GM21390 (cell line): ENCODE results near the gene TUT7.
"Not testable (repeated sequence)": the region's sequence is repeated elsewhere in the genome, so short reads cannot be mapped to it uniquely, and the experiment has no call there.

Experiments
- ATAC-seq: cut with Tn5 transposase; IDR thresholded peaks from one replicate; pipeline ENCODE4 v1.9.1; 2021; ENCODE audit not compliant: unreplicated experiment

TUT7 gene

GRCh38 chr9:86304236-86304730 is 49.9 kb downstream of the TUT7 start:
- no peak for ATAC-seq

GRCh38 chr9:86303316-86303975 is 50.8 kb downstream of the TUT7 start:
- no peak for ATAC-seq

GRCh38 chr9:86301686-86302085 is 52.5 kb downstream of the TUT7 start:
- no peak for ATAC-seq

GRCh38 chr9:86300701-86301100 is 53.5 kb downstream of the TUT7 start:
- ATAC-seq: no peak

- no peak for ATAC-seq
Observed at GRCh38 chr9:86298873-86299272, 55.3 kb downstream of the TUT7 start.

GRCh38 chr9:86290341-86290740 is 63.9 kb downstream of the TUT7 start:
- ATAC-seq: not testable (repeated sequence)

- ATAC-seq: no peak
Observed at GRCh38 chr9:86288499-86289198, 65.6 kb downstream of the TUT7 start.

GRCh38 chr9:86287013-86287412 is 67.2 kb downstream of the TUT7 start:
- no peak for ATAC-seq

GRCh38 chr9:86286278-86286677 is 67.9 kb downstream of the TUT7 start:
- ATAC-seq: no peak

- no peak for ATAC-seq
Observed at GRCh38 chr9:86285261-86285660, 68.9 kb downstream of the TUT7 start.

- peak; percentile 18 for ATAC-seq
Observed at GRCh38 chr9:86282979-86283535, 71.2 kb downstream of the TUT7 start.

GRCh38 chr9:86282077-86282978 is 71.9 kb downstream of the TUT7 start, which contains the start of gene ISCA1:
Gene ISCA1, minus strand, starts transcription at chr9:86282538. Its CDS starts 80 bp downstream, at chr9:86282458.
- ATAC-seq: peak; percentile 81

GRCh38 chr9:86281593-86282076 is 72.6 kb downstream of the TUT7 start:
- ATAC-seq: peak; percentile 29

- ATAC-seq: no peak
Observed at GRCh38 chr9:86280580-86280979, 73.6 kb downstream of the TUT7 start.

- no peak for ATAC-seq
Observed at GRCh38 chr9:86279839-86280238, 74.4 kb downstream of the TUT7 start.

- no peak for ATAC-seq
Observed at GRCh38 chr9:86277072-86277471, 77.1 kb downstream of the TUT7 start.

- no peak for ATAC-seq
Observed at GRCh38 chr9:86275962-86276361, 78.2 kb downstream of the TUT7 start.

GRCh38 chr9:86274821-86275643 is 79.2 kb downstream of the TUT7 start:
- ATAC-seq: no peak

- no peak for ATAC-seq
Observed at GRCh38 chr9:86272221-86272620, 82.0 kb downstream of the TUT7 start.

GRCh38 chr9:86263876-86264275 is 90.3 kb downstream of the TUT7 start:
- no peak for ATAC-seq
